Activated CD4-positive, alpha-beta T cell treated with anti-CD3 and anti-CD28 coated beads, Interleukin-2, amount 50 U/mL, for 24 hours (primary cell): Measurements from ENCODE around the gene SETD1A.
"Not testable (repeated sequence)": the region's sequence is repeated elsewhere in the genome, so short reads cannot be mapped to it uniquely, and the experiment has no call there.

Source experiments
- DNase-seq, 2 donors: peaks; one replicate each; pipeline ENCODE4 v3.0.0-alpha.2; 2020; ENCODE audit warnings: low read depth in 1 of 2, low spot score in 1 of 2

The SETD1A gene

DNA sequence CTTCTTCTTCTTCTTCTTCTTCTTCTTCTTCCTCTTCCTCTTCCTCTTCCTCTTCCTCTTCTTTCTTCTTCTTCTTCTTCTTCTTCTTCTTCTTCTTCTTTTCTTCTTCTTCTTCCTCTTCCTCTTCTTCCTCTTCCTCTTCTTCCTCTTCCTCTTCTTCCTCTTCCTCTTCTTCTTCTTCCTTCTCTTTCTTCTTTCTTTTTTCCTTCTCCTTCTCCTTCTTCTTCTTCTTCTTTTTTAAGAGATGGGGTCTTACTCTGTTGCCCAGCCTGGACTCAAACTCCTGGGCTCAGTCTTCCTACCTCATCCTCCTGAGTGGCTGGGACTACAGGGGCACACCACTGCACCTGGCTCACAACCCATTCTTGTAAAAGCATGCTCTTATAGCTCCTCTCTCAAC lies 55.7 kb downstream of the SETD1A start:
- not testable (repeated sequence) for DNase-seq

DNA sequence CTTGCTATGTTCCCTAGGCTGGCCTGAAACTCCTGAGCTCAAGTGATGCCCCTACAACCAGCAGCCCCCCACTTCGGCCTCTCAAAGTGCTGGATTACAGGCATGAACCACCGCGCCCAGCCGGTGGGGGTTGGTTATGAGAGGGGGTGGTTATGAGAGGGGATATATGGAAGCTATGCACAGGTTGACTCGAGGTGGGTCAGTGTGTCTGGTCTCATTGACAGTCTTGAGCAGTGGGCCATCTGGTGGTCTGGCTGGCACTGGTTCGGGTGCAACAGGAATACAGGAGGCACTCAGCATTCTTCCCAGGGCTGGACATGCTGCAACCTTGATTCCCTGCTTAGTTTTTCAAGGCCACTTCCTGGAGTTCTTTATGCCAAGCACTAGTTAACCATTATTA lies 58.5 kb downstream of the SETD1A start:
- no peak for DNase-seq

DNA sequence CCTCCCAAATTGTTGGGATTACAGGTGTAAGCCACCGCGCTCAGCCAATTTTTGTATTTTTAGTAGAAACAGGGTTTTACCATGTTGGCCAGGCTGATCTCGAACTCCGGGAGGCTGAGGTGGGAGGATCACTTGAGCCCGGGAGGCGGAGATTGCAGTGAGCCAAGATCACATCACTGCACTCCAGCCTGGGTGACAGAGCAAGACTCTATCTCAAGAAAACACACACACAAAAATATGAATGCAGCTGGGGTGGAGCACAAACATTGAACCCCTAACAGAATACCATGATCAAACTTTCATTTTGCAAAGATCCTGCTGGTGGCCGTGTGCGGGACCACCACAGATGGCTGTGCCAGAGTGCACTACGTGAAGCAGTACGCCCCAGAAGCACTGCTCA lies 60.2 kb downstream of the SETD1A start:
- not testable (repeated sequence) for DNase-seq

DNA sequence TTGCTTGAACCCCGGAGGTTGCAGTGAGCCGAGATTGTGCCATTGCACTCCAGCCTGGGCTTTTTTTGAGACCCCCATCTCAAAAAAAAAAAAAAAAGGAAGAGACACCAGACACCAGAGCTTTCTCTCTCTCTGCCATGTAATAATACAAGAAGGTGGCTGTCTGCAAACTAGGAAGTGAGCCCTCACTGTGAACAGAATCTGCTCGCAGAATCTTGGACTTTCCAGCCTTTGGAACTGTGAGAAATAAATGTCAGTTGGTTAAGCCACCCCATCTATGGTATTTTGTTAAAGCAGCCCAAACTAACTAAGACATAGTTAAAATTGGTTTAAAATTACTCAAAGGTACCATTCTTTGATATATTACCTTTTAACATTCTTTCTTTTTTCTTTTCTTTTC lies 63.0 kb downstream of the SETD1A start:
- no peak for DNase-seq

DNA sequence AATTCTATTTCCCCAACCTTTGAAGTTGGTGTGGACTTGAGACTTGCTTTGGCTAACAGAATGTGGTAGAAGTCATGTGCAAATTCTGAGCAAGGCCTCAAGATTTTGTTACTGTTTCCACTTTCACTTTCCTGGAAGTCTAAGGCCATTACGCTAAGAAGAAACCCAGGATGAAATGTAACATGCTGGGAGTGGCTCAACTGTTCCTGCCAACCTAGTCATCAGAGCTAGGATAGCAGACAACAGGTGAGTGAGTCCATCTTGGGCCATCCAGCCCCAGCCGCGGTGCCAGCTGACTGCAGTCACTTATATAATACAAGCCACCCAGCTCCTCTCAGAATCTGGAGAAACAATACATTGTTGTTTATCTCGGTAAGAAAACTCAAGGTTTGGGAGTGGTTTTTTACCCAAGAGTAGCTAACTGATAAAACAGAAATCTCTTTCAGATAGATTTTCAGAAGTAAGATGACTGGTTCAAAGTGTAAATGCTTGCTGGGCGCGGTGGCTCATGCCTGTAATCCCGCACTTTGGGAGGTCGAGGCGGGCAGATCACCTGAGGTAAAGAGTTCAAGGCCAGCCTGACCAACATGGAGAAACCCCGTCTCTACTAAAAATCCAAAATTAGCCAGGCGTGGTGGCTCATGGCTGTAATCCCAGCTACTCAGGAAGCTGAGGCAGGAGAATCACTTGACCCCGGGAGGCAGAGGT lies 65.1 kb downstream of the SETD1A start:
- DNase-seq, result no peak

DNA sequence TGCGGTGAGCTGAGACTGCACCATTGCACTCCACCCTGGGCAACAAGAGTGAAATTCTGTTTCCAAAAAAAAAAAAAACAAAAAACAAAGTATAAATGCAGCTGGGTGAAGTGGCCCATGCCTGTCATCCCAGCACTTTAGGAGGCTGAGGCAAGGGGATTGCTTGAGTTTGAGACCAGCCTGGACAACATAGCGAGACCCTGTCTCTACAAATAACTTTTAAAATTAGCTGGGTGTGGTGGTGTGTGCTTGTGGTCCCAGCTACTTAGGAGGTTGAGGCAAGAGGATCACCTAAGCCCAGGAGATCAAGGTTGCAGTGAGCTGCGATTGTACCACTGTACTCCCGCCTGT lies 65.7 kb downstream of the SETD1A start:
- DNase-seq, result no peak

DNA sequence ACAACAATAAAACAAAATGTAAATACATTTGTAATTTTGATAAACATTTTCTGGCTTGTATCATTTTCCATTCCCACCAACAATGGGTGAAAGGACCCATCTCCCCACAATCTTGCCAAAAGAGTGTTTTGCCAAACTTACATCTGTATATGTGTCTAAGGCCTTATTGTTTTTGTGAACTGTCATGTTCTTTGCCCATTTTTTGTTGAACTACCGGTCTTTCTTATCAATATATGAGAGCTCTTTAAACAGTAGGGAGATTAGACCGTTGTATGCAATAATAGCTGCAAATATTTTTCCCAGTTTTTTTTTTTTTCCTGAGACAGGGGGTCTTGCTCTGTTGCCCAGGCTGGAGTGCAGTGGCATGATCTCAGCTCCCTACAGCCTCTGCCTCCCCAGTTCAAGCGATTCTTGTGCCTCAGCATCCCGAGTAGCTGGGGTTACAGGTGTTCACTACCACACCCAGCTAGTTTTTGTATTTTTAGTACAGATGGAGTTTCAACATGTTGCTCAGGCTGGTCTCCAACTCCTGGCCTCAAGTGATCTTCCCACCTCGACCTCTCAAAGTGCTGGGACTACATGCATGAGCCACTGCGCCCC lies 66.2 kb downstream of the SETD1A start:
- no peak for DNase-seq

DNA sequence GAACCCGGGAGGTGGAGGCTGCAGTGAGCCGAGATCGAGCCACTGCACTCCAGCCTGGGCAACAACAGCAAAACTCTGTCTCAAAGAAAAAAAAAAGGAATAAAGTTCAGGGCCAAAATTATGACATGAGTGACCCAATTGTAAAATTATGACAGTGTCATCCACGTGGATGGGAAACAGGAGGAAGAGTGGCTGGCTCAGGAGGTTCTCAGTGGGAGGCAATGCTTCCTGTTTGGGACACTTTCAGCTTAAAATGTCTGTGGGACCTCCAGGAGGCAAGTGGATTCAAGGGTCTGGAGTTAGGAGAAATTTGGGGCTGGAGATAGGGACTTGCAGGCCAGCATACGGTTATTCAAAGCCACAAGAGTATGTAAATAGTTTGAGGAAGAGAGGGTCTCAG lies 67.8 kb downstream of the SETD1A start:
- DNase-seq, result no peak

DNA sequence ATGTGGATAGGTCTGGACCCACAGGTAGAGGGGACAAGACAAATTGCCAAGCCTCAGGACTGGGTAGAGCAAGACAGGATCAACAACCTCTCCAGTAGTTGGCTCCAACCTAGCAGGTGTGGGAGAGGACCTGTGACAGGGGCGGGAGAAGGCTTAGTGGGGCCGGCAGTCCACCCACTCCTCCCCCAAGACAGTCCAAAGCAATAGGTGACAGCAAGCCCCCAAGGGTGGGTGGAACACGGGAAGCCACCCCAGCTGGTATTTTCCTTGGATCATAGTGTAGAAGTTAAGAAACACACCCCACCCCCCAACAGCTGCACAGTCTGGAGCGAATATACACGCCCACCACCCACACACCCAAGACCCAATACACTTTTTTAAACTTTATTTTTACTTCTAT lies 71.7 kb downstream of the SETD1A start:
- no peak for DNase-seq

DNA sequence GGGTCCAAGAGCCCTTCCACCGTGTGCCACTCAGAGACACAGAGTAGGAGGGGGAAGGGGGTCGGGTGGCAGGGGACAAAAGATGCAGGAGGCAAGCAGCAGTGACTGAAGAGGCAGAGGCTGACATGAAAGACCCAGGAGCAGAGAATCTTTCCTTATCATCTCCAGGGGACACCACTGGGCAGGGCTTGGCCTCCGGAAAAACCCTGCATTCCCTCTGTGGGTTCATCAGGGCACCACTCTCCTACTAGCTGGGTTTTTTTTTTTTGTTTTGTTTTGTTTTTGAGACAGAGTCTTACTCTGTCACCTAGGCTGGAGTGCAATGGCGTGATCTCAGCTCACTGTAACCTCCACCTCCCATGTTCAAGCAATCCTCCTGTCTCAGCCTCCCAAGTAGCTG lies 73.7 kb downstream of the SETD1A start:
- no peak for DNase-seq

DNA sequence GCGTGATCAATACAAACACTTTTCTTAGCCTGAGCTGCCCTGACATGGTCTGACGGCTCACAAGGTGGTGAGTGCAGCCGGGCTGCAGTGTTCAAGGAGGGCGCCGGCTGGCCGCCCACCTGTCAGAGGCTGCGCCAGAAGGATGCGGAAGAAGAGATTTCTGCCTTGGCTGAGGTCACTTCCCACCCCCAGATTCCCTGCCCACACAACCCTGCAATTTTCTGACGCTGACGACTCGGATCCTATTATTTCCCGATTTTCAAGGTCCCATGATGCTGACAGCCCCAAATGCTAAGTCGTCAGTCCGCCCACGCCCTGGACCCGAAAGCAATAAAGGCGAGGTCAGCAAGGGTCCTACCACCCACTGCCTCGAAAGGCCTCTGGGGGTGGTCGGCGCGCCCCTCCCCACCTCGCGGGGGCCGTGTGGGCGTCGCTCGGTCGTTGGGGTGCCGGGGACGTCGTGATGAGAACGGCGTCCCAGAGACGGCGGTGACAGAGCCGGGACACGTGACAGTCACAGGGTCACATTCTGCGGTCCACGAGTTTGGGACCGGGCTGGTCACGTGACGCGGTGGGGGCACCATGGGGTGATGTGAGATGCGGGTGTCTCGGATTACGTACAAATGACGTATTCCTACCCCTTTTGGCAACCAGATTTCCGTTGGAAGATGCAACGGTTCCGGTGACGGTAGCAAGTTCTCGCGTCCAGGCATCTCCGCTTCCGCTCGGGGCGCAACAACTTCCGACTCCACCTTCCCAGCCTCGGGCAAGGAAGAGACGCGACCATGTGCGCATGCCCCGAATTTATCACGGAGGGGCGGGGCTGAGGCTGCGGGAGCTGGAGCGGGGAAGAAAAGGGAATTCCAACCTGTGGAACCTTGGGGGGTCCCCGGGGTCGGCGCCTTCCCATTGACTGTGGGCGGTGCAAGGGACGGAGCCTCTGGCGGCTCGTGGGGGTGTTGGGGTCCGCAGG lies 75.5 kb downstream of the SETD1A start, which contains the start of gene STX4:
Gene STX4 (plus strand): TSS at position 823 of the 973 bp plus-strand sequence. CDS start 248 bp downstream, outside the sequence.
- DNase-seq, result peak; percentile 95 to 96

DNA sequence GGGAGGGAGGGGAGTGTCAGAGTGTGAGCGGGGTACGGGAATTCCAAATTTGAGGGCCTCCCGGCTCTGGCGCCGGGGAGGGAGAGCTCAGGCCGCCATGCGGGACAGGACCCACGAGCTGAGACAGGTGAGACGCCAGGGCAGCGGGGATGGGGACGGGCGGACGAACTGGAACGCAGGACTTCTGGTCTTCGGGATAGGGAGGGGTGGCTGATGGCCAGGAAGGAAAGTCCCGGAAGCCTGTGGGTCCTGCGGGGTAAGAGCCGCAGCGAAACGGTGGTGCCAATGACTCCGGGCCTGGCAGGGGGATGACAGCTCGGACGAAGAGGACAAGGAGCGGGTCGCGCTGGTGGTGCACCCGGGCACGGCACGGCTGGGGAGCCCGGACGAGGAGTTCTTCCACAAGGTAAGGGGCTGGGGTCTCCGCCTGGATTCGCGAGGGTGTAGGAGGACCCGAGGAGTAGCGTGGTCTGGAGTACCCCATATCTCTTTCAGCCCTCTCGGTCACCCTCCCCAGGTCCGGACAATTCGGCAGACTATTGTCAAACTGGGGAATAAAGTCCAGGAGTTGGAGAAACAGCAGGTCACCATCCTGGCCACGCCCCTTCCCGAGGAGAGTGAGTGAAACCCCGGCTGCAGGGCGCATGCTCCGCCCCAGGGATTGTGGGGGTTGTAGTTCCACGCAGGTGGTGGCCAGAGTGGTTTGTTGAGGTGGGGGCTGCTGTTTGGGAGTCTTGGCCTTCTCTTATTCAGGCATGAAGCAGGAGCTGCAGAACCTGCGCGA lies 76.3 kb downstream of the SETD1A start:
- DNase-seq, result peak; percentile 79 to 86
